HEK293T (cell line): ENCODE data around the gene ABCA4.

Experiments used
- ARNT ChIP-seq: fragments of 450-650 bp; IDR thresholded peaks from 2 replicates; pipeline ENCODE4 v1.6.1; 2017; ENCODE audit warnings: mild to moderate bottlenecking
- BHLHE40 ChIP-seq: fragments of 450-650 bp; IDR thresholded peaks from 2 replicates; pipeline ENCODE4 v1.6.1; 2016; ENCODE audit warnings: mild to moderate bottlenecking, moderate library complexity, borderline replicate concordance
- ELF4 ChIP-seq: fragments of 450-650 bp; IDR thresholded peaks from 2 replicates; pipeline ENCODE4 v1.6.1; 2017; ENCODE audit warnings: antibody characterized with exemption
- FOXK2 ChIP-seq: fragments of 450-650 bp; IDR thresholded peaks from 2 replicates; pipeline ENCODE4 v1.6.1; 2016; ENCODE audit warnings: mild to moderate bottlenecking
- FOXM1 ChIP-seq: fragments of 450-650 bp; IDR thresholded peaks from 2 replicates; pipeline ENCODE4 v1.6.1; 2017; ENCODE audit warnings: mild to moderate bottlenecking, borderline replicate concordance
- HDGF ChIP-seq: fragments of 450-650 bp; IDR thresholded peaks from 2 replicates; pipeline ENCODE4 v1.6.1; 2017; ENCODE audit warnings: antibody characterized with exemption, borderline replicate concordance
- NFRKB ChIP-seq: fragments of 450-650 bp; IDR thresholded peaks from 2 replicates; pipeline ENCODE4 v1.6.1; 2016; ENCODE audit warnings: mild to moderate bottlenecking, moderate library complexity
- SP1 ChIP-seq: fragments of 450-650 bp; IDR thresholded peaks from 2 replicates; pipeline ENCODE4 v1.6.1; 2017
- SUZ12 ChIP-seq: fragments of 450-650 bp; IDR thresholded peaks from 2 replicates; pipeline ENCODE4 v1.6.1; 2016; ENCODE audit warnings: mild to moderate bottlenecking
- TARDBP ChIP-seq: fragments of 450-650 bp; IDR thresholded peaks from 2 replicates; pipeline ENCODE4 v1.6.1; 2016
- ZNF384 ChIP-seq: fragments of 450-650 bp; IDR thresholded peaks from 2 replicates; pipeline ENCODE4 v1.6.1; 2016
- TF ChIP-seq, protein P1 (sequence below): fragments of 450-650 bp; IDR thresholded peaks from 2 replicates; pipeline ENCODE4 v1.6.1; 2016

DNA sequence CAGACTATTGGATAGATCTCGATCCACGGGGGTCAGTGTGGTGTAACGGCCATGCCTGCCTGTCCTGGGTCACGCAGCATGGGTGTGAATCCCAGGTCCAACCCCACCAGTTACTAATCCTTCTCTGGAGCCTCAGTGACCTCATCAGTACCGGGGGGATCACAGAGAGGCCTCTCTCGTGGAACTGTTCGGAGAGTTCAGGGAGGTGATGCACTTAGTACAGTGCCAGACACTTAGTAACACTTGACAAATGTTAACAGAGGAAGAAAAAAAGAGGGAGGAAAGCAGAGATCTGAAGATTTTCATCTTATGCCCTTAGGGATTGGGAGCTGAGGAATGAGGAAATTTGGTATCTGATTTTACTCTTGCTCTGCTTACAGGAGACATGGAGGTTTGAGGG is 2.9 kb downstream of the ABCA4 start:
- TF ChIP-seq TARDBP (no peak), ELF4 (no peak), BHLHE40 (no peak), ZNF384 (no peak), SP1 (no peak), ARNT (no peak), FOXK2 (no peak), HDGF (no peak), SUZ12 (no peak), FOXM1 (no peak), NFRKB (no peak)
- TF ChIP-seq, protein P1, sequence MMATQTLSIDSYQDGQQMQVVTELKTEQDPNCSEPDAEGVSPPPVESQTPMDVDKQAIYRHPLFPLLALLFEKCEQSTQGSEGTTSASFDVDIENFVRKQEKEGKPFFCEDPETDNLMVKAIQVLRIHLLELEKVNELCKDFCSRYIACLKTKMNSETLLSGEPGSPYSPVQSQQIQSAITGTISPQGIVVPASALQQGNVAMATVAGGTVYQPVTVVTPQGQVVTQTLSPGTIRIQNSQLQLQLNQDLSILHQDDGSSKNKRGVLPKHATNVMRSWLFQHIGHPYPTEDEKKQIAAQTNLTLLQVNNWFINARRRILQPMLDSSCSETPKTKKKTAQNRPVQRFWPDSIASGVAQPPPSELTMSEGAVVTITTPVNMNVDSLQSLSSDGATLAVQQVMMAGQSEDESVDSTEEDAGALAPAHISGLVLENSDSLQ: no peak
